CD14-positive monocyte (primary cell): ENCODE measurements around the gene DGKB. TPM values are rescaled to one million over a fixed set of nuclear protein-coding genes. Genes with fewer than 3 reads are reported as not detected.

ENCODE experiments used
- DNase-seq, 3 donors: peaks; one replicate each; pipeline ENCODE4 v3.0.0-alpha.2; 2011 to 2022
- H2AFZ ChIP-seq: 2 replicates; pipeline ENCODE4 v1.6.0; 2012; ENCODE audit warnings: mild to moderate bottlenecking, low read depth, low read length, inconsistent platforms; ENCODE audit not compliant: insufficient read depth, poor library complexity, severe bottlenecking
- H3K27ac ChIP-seq, 2 donors: 1 replicate in 1 of 2; 2 replicates in 1 of 2; pipeline ENCODE4 v1.5.1; 2012 to 2013; ENCODE audit warnings: low read length in 2 of 2, control low read depth in 1 of 2, inconsistent platforms in 1 of 2, low read depth in 1 of 2, mild to moderate bottlenecking in 1 of 2
- H3K27me3 ChIP-seq, 2 donors: one replicate each; pipeline versions ENCODE4 v1.6.0 to v1.6.1; 2011 to 2013; ENCODE audit warnings: low read length in 2 of 2; ENCODE audit not compliant: control insufficient read depth in 2 of 2, insufficient read depth in 2 of 2
- H3K36me3 ChIP-seq, 2 donors: replicated peaks in 1 of 2; 1 replicate in 1 of 2; 2 replicates in 1 of 2; pipeline versions ENCODE4 v1.5.1 to v1.6.1; 2012 to 2013; ENCODE audit warnings: low read length in 2 of 2, control low read depth in 1 of 2, inconsistent platforms in 1 of 2, mild to moderate bottlenecking in 1 of 2; ENCODE audit not compliant: insufficient read depth in 2 of 2, control insufficient read depth in 1 of 2
- H3K4me1 ChIP-seq, 2 donors: 1 replicate in 1 of 2; 2 replicates in 1 of 2; pipeline versions ENCODE4 v1.5.1 to v1.6.1; 2012 to 2013; ENCODE audit warnings: low read length in 2 of 2, control low read depth in 1 of 2, inconsistent platforms in 1 of 2, mild to moderate bottlenecking in 1 of 2, moderate library complexity in 1 of 2; ENCODE audit not compliant: insufficient read depth in 2 of 2, control insufficient read depth in 1 of 2
- H3K4me2 ChIP-seq: replicated peaks from 2 replicates; pipeline ENCODE3; 2012; ENCODE audit warnings: low read length, moderate library complexity, mild to moderate bottlenecking; ENCODE audit not compliant: poor library complexity, severe bottlenecking; ENCODE audit errors: extremely low read depth
- H3K4me3 ChIP-seq, 3 experiments: fragments of 200-600 bp in 1 of 3; sonication (generic) in 1 of 3; replicated peaks in 1 of 3; 1 replicate in 2 of 3; 2 replicates in 1 of 3; pipeline ENCODE4 v1.5.1; 2011 to 2013; ENCODE audit warnings: low read length in 3 of 3, mild to moderate bottlenecking in 3 of 3, control low read depth in 2 of 3, low read depth in 2 of 3, inconsistent platforms in 1 of 3, moderate library complexity in 1 of 3
- H3K79me2 ChIP-seq: 2 replicates; pipeline ENCODE4 v1.6.0; 2012; ENCODE audit warnings: mild to moderate bottlenecking, control low read depth, inconsistent platforms, low read length, moderate library complexity; ENCODE audit not compliant: insufficient read depth
- H3K9ac ChIP-seq: 2 replicates; pipeline ENCODE4 v1.6.0; 2017; ENCODE audit warnings: low read length, mild to moderate bottlenecking; ENCODE audit not compliant: insufficient read depth, poor library complexity, severe bottlenecking
- H3K9me3 ChIP-seq, 2 donors: replicated peaks in 1 of 2; 1 replicate in 1 of 2; 2 replicates in 1 of 2; pipeline versions ENCODE4 v1.5.1 to v1.6.1; 2012 to 2013; ENCODE audit warnings: low read length in 2 of 2, control low read depth in 1 of 2; ENCODE audit not compliant: control insufficient read depth in 1 of 2, insufficient read depth in 1 of 2
- H4K20me1 ChIP-seq: 2 replicates; pipeline ENCODE4 v1.6.0; 2012; ENCODE audit warnings: mild to moderate bottlenecking, low read length, control low read depth, moderate library complexity; ENCODE audit not compliant: insufficient read depth
- H3K27ac Mint-ChIP-seq, 7 donors: one replicate each; pipeline ENCODE4 v1.8.0; 2020; ENCODE audit warnings: mild to moderate bottlenecking in 7 of 7, mixed read lengths in 7 of 7, moderate library complexity in 6 of 7, inconsistent platforms in 2 of 7
- H3K27me3 Mint-ChIP-seq, 3 donors: one replicate each; pipeline ENCODE4 v1.8.0; 2021 to 2022; ENCODE audit warnings: low read depth in 3 of 3, mild to moderate bottlenecking in 3 of 3, mixed read lengths in 3 of 3, moderate library complexity in 3 of 3, inconsistent platforms in 1 of 3
- H3K36me3 Mint-ChIP-seq, 2 donors: one replicate each; pipeline ENCODE4 v1.8.0; 2020; ENCODE audit warnings: mixed read lengths in 2 of 2, inconsistent platforms in 1 of 2, mild to moderate bottlenecking in 1 of 2
- H3K4me1 Mint-ChIP-seq: one replicate; pipeline ENCODE4 v1.8.0; 2020; ENCODE audit warnings: mild to moderate bottlenecking, mixed read lengths
- H3K4me3 Mint-ChIP-seq, 2 donors: one replicate each; pipeline ENCODE4 v1.8.0; 2020; ENCODE audit warnings: mild to moderate bottlenecking in 2 of 2, mixed read lengths in 2 of 2, moderate library complexity in 1 of 2
- H3K9me3 Mint-ChIP-seq, 7 donors: one replicate each; pipeline ENCODE4 v1.8.0; 2020 to 2022; ENCODE audit warnings: mixed read lengths in 7 of 7, mild to moderate bottlenecking in 6 of 7, moderate library complexity in 6 of 7, inconsistent platforms in 2 of 7
- CTCF ChIP-seq: fragments of 200-600 bp; IDR thresholded peaks from one replicate; pipeline ENCODE4 v1.8.0; 2022; ENCODE audit warnings: antibody characterized with exemption, mild to moderate bottlenecking
- WGBS: methylation state at CpG from one replicate; pipeline ENCODE4 v1.1.5; 2013; ENCODE audit warnings: missing lambda C conversion rate; ENCODE audit not compliant: insufficient coverage; 5-methylcytosine and 5-hydroxymethylcytosine counted together
- intact Hi-C, 2 donors: fragments of 100-400 bp; cut with micrococcal nuclease; formaldehyde crosslinking; loops; one replicate each; pipeline versions ENCODE4 v1.15.0 to v1.15.1; 2023
- polyA plus RNA-seq, 3 donors: library from polyadenylated mRNA; depleted of rRNA in 1 of 3; unstranded in 2 of 3; stranded (reverse) in 1 of 3; fragments of 300-500 nt in 2 of 3; fragments of >200 nt in 1 of 3; fragmentation: Illumina TruSeq in 2 of 3; gene quantifications; 1 replicate in 2 of 3; 2 replicates in 1 of 3; pipeline ENCODE4 v1.2.3, GENCODE V29; 2012 to 2021

Gene DGKB
- polyA plus RNA-seq, 3 donors = not detected

- Mint-ChIP-seq H3K27ac (no peak overlapping the region), H3K36me3 (no peaks in the 10 kb centered on the region), H3K9me3 (peaks cover 0 to 5% (median 2%) of the 10 kb centered on the region in 7 donors), H3K4me3 (no peak overlapping the region), H3K27me3 (no peaks in the 10 kb centered on the region), H3K4me1 (no peaks in the 10 kb centered on the region)
- Histone ChIP-seq H3K27ac (no peak overlapping the region), H3K36me3 (no peaks in the 10 kb centered on the region), H3K4me3 (no peak overlapping the region), H3K4me1 (no peaks in the 10 kb centered on the region), H2AFZ (no peak overlapping the region), H4K20me1 (no peaks in the 10 kb centered on the region), H3K79me2 (no peaks in the 10 kb centered on the region), H3K9ac (no peak overlapping the region), H3K9me3 (peaks cover 2 to 8% of the 10 kb centered on the region in 2 donors), H3K27me3 (no peaks in the 10 kb centered on the region), H3K4me2 (no peak overlapping the region)
- no peak for TF ChIP-seq CTCF
- intact Hi-C loops = no loop called here
- no CpG with 5 or more reads among the region's 3 CpGs for WGBS
- DNase-seq = no peak
Observed at GRCh38 chr7:14760730-14761478, 141.6 kb downstream of the DGKB start.

- H3K36me3 ChIP-seq = no peaks in the 10 kb centered on the region
- no peak for TF ChIP-seq CTCF
- H3K27ac ChIP-seq = no peak overlapping the region
- no peak overlapping the region for H3K27ac Mint-ChIP-seq
- H3K36me3 Mint-ChIP-seq = no peaks in the 10 kb centered on the region
- H3K27me3 ChIP-seq = no peaks in the 10 kb centered on the region
- no peak overlapping the region for H3K4me2 ChIP-seq
- peaks cover 2 to 8% of the 10 kb centered on the region in 2 donors for H3K9me3 ChIP-seq
- H3K79me2 ChIP-seq = no peaks in the 10 kb centered on the region
- DNase-seq = no peak
- no peaks in the 10 kb centered on the region for H3K4me1 Mint-ChIP-seq
- no peaks in the 10 kb centered on the region for H3K27me3 Mint-ChIP-seq
- intact Hi-C loops = no loop called here
- no peaks in the 10 kb centered on the region for H4K20me1 ChIP-seq
- H2AFZ ChIP-seq = no peak overlapping the region
- H3K4me1 ChIP-seq = no peaks in the 10 kb centered on the region
- 88% methylated on average over 3 of the region's 5 CpGs for WGBS
- H3K4me3 ChIP-seq = no peak overlapping the region
- H3K9ac ChIP-seq = no peak overlapping the region
- H3K4me3 Mint-ChIP-seq = no peak overlapping the region
- peaks cover 0 to 5% (median 2%) of the 10 kb centered on the region in 7 donors for H3K9me3 Mint-ChIP-seq
Observed at GRCh38 chr7:14759785-14760184, 142.8 kb downstream of the DGKB start.
